AG09319 (cell line): ENCODE measurements around the gene SRGN.
A peak's percentile ranks its signal among the peaks of the same experiment; 100 is the strongest.

ENCODE experiments used
- DNase-seq: peaks from one replicate; pipeline ENCODE4 v3.0.0-alpha.2; 2010; ENCODE audit warnings: low read depth; ENCODE audit errors: extremely low read depth
- CTCF ChIP-seq: IDR thresholded peaks from 2 replicates; pipeline ENCODE4 v1.5.1; 2011; ENCODE audit warnings: low read depth, mild to moderate bottlenecking, inconsistent platforms, low read length, moderate library complexity

Gene SRGN

GRCh38 chr10:69092959-69093850 is 5.3 kb downstream of the SRGN start:
- peak; percentile 65 for DNase-seq
- TF ChIP-seq CTCF = peak; percentile 67

GRCh38 chr10:69093933-69094332 is 6.0 kb downstream of the SRGN start:
- no peak for DNase-seq
- peak; percentile 36 for TF ChIP-seq CTCF

- TF ChIP-seq CTCF = no peak
- no peak for DNase-seq
Observed at GRCh38 chr10:69096045-69096444, 8.1 kb downstream of the SRGN start.

- TF ChIP-seq CTCF = no peak
- DNase-seq = no peak
Observed at GRCh38 chr10:69097729-69098128, 9.8 kb downstream of the SRGN start.

- no peak for DNase-seq
- no peak for TF ChIP-seq CTCF
Observed at GRCh38 chr10:69100136-69100872, 12.4 kb downstream of the SRGN start.

GRCh38 chr10:69101451-69102095 is 13.7 kb downstream of the SRGN start:
- DNase-seq = no peak
- TF ChIP-seq CTCF = no peak
